Tibial nerve (tissue), 3 donors: ENCODE measurements around the gene RAB18.

ENCODE experiments used
- CTCF ChIP-seq, 5 experiments: fragments of 200-600 bp in 3 of 5; fragments of 450-650 bp in 2 of 5; sonication (generic) in 3 of 5; IDR thresholded peaks; one replicate each; pipeline ENCODE4 v1.5.1; 2016 to 2019; ENCODE audit warnings: antibody characterized with exemption in 5 of 5, mild to moderate bottlenecking in 3 of 5, moderate library complexity in 2 of 5
- POLR2A ChIP-seq, 2 donors: fragments of 450-650 bp; IDR thresholded peaks; one replicate each; pipeline ENCODE4 v1.6.1; 2017; ENCODE audit warnings: antibody characterized with exemption in 2 of 2, mild to moderate bottlenecking in 2 of 2, moderate library complexity in 2 of 2

- TF ChIP-seq CTCF (IDR thresholded peaks at IDR 0.05) (no peak), POLR2A (IDR thresholded peaks at IDR 0.05) (no peak)
Measured at GRCh38 chr10:27527666-27528295, 23.7 kb downstream of the RAB18 start.
